ENCODE results near the gene SLC22A12.

DNA sequence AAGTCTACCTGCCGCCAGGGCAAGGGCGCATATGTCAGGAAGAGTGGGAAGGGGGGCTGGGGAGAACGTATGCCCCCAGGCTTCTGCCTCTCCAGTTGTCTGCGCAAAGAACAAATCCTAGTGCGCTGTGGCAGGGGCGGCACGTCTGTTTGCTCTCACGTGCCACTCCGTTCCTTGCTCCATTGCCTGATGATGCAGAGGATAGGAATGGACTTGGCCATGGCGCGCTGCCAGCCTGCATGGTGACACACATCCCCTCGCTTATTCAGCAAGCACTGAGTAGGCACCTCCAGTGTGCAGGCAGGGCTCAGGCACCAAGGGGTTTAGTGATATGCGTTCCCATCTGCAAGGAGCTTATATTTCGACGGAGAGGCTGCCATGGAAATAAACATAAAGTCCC, 45.4 kb upstream of the SLC22A12 start:
- TF ChIP-seq, protein P1, sequence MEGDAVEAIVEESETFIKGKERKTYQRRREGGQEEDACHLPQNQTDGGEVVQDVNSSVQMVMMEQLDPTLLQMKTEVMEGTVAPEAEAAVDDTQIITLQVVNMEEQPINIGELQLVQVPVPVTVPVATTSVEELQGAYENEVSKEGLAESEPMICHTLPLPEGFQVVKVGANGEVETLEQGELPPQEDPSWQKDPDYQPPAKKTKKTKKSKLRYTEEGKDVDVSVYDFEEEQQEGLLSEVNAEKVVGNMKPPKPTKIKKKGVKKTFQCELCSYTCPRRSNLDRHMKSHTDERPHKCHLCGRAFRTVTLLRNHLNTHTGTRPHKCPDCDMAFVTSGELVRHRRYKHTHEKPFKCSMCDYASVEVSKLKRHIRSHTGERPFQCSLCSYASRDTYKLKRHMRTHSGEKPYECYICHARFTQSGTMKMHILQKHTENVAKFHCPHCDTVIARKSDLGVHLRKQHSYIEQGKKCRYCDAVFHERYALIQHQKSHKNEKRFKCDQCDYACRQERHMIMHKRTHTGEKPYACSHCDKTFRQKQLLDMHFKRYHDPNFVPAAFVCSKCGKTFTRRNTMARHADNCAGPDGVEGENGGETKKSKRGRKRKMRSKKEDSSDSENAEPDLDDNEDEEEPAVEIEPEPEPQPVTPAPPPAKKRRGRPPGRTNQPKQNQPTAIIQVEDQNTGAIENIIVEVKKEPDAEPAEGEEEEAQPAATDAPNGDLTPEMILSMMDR (IDR thresholded peaks at IDR 0.05) = no peak
- TF ChIP-seq SMC3 (IDR thresholded peaks at IDR 0.05; ENCODE audit: low read depth, low read length) (no peak), RXRA (IDR thresholded peaks at IDR 0.05; ENCODE audit: borderline replicate concordance, low read depth) (no peak), POLR2AphosphoS5 (IDR thresholded peaks at IDR 0.05; ENCODE audit: low read depth, low read length) (no peak), RCOR1 (IDR thresholded peaks at IDR 0.05; ENCODE audit: low read length) (no peak), SIN3A (IDR thresholded peaks at IDR 0.05; ENCODE audit: borderline replicate concordance, low read depth, low read length) (no peak), RAD21 (IDR thresholded peaks at IDR 0.05; ENCODE audit: low read length) (no peak), EP300 (IDR thresholded peaks at IDR 0.05; ENCODE audit: borderline replicate concordance in 1 of 2, low read depth in 1 of 2, low read length in 1 of 2) (no peak), CHD2 (IDR thresholded peaks at IDR 0.05; ENCODE audit: low read length, partially characterized antibody) (no peak)
- TF ChIP-seq, protein P2, sequence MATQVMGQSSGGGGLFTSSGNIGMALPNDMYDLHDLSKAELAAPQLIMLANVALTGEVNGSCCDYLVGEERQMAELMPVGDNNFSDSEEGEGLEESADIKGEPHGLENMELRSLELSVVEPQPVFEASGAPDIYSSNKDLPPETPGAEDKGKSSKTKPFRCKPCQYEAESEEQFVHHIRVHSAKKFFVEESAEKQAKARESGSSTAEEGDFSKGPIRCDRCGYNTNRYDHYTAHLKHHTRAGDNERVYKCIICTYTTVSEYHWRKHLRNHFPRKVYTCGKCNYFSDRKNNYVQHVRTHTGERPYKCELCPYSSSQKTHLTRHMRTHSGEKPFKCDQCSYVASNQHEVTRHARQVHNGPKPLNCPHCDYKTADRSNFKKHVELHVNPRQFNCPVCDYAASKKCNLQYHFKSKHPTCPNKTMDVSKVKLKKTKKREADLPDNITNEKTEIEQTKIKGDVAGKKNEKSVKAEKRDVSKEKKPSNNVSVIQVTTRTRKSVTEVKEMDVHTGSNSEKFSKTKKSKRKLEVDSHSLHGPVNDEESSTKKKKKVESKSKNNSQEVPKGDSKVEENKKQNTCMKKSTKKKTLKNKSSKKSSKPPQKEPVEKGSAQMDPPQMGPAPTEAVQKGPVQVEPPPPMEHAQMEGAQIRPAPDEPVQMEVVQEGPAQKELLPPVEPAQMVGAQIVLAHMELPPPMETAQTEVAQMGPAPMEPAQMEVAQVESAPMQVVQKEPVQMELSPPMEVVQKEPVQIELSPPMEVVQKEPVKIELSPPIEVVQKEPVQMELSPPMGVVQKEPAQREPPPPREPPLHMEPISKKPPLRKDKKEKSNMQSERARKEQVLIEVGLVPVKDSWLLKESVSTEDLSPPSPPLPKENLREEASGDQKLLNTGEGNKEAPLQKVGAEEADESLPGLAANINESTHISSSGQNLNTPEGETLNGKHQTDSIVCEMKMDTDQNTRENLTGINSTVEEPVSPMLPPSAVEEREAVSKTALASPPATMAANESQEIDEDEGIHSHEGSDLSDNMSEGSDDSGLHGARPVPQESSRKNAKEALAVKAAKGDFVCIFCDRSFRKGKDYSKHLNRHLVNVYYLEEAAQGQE (IDR thresholded peaks at IDR 0.05; ENCODE audit: low read depth, low read length) = no peak
